GM12891 (cell line): ENCODE data around the gene EPHX1.

Experiments used
- POLR2AphosphoS5 ChIP-seq: IDR thresholded peaks from 2 replicates; pipeline ENCODE4 v1.6.1; 2011; ENCODE audit warnings: low read depth, low read length, control low read depth
- TAF1 ChIP-seq: IDR thresholded peaks from 2 replicates; pipeline ENCODE4 v1.6.1; 2011; ENCODE audit warnings: low read depth, low read length, control low read depth

- TF ChIP-seq POLR2AphosphoS5, result no peak
- no peak for TF ChIP-seq TAF1
These were observed 42.6 kb downstream of the EPHX1 start for GRCh38 chr1:225852413-225853124.
